ENCODE results near the gene COMT. TPM values are rescaled to one million over a fixed set of nuclear protein-coding genes. Genes with fewer than 3 reads are reported as not detected.

COMT gene
- total and polyA plus RNA-seq, 9 of the 15 experiments (the other 6 are each of a cell fraction or from before 2014, with no cell fraction given): 12.5 to 351 (median 155) TPM

DNA sequence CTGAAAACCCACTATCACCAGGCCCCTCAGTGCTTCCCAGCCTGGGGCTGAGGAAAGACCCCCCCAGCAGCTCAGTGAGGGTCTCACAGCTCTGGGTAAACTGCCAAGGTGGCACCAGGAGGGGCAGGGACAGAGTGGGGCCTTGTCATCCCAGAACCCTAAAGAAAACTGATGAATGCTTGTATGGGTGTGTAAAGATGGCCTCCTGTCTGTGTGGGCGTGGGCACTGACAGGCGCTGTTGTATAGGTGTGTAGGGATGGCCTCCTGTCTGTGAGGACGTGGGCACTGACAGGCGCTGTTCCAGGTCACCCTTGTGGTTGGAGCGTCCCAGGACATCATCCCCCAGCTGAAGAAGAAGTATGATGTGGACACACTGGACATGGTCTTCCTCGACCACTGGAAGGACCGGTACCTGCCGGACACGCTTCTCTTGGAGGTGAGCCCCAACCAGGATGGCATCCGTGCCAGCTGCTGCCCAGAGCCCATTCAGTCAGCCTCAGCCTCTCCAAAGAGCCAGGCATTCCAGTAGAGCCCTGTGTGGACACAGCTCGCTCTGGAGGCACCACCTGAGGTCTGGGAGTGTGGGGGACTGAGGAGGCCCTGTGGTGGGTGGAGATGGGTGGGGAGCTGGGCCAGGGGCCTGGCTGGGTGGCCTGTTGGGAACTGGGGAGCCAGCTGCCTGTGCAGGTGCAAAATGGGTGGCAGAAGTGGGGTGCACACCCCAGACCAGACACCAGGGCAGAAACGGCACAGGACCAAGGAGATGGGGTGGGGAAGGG lies 22.5 kb downstream of the COMT start (continued):
- peak; percentile 15 for TF ChIP-seq POU5F1 (IDR thresholded peaks at IDR 0.05; ENCODE audit: borderline replicate concordance, low read depth, low read length, partially characterized antibody)
- TF ChIP-seq, protein P1, sequence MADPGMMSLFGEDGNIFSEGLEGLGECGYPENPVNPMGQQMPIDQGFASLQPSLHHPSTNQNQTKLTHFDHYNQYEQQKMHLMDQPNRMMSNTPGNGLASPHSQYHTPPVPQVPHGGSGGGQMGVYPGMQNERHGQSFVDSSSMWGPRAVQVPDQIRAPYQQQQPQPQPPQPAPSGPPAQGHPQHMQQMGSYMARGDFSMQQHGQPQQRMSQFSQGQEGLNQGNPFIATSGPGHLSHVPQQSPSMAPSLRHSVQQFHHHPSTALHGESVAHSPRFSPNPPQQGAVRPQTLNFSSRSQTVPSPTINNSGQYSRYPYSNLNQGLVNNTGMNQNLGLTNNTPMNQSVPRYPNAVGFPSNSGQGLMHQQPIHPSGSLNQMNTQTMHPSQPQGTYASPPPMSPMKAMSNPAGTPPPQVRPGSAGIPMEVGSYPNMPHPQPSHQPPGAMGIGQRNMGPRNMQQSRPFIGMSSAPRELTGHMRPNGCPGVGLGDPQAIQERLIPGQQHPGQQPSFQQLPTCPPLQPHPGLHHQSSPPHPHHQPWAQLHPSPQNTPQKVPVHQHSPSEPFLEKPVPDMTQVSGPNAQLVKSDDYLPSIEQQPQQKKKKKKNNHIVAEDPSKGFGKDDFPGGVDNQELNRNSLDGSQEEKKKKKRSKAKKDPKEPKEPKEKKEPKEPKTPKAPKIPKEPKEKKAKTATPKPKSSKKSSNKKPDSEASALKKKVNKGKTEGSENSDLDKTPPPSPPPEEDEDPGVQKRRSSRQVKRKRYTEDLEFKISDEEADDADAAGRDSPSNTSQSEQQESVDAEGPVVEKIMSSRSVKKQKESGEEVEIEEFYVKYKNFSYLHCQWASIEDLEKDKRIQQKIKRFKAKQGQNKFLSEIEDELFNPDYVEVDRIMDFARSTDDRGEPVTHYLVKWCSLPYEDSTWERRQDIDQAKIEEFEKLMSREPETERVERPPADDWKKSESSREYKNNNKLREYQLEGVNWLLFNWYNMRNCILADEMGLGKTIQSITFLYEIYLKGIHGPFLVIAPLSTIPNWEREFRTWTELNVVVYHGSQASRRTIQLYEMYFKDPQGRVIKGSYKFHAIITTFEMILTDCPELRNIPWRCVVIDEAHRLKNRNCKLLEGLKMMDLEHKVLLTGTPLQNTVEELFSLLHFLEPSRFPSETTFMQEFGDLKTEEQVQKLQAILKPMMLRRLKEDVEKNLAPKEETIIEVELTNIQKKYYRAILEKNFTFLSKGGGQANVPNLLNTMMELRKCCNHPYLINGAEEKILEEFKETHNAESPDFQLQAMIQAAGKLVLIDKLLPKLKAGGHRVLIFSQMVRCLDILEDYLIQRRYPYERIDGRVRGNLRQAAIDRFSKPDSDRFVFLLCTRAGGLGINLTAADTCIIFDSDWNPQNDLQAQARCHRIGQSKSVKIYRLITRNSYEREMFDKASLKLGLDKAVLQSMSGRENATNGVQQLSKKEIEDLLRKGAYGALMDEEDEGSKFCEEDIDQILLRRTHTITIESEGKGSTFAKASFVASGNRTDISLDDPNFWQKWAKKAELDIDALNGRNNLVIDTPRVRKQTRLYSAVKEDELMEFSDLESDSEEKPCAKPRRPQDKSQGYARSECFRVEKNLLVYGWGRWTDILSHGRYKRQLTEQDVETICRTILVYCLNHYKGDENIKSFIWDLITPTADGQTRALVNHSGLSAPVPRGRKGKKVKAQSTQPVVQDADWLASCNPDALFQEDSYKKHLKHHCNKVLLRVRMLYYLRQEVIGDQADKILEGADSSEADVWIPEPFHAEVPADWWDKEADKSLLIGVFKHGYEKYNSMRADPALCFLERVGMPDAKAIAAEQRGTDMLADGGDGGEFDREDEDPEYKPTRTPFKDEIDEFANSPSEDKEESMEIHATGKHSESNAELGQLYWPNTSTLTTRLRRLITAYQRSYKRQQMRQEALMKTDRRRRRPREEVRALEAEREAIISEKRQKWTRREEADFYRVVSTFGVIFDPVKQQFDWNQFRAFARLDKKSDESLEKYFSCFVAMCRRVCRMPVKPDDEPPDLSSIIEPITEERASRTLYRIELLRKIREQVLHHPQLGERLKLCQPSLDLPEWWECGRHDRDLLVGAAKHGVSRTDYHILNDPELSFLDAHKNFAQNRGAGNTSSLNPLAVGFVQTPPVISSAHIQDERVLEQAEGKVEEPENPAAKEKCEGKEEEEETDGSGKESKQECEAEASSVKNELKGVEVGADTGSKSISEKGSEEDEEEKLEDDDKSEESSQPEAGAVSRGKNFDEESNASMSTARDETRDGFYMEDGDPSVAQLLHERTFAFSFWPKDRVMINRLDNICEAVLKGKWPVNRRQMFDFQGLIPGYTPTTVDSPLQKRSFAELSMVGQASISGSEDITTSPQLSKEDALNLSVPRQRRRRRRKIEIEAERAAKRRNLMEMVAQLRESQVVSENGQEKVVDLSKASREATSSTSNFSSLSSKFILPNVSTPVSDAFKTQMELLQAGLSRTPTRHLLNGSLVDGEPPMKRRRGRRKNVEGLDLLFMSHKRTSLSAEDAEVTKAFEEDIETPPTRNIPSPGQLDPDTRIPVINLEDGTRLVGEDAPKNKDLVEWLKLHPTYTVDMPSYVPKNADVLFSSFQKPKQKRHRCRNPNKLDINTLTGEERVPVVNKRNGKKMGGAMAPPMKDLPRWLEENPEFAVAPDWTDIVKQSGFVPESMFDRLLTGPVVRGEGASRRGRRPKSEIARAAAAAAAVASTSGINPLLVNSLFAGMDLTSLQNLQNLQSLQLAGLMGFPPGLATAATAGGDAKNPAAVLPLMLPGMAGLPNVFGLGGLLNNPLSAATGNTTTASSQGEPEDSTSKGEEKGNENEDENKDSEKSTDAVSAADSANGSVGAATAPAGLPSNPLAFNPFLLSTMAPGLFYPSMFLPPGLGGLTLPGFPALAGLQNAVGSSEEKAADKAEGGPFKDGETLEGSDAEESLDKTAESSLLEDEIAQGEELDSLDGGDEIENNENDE (IDR thresholded peaks at IDR 0.05; ENCODE audit: low read depth, low read length): peak; percentile 7
